ENCODE measurements around the gene CPNE2.
"Not testable (repeated sequence)": the region's sequence is repeated elsewhere in the genome, so short reads cannot be mapped to it uniquely, and the experiment has no call there.

CPNE2 gene

GRCh38 chr16:57179215-57179828 is 86.9 kb downstream of the CPNE2 start:
- TF ChIP-seq, protein P1, sequence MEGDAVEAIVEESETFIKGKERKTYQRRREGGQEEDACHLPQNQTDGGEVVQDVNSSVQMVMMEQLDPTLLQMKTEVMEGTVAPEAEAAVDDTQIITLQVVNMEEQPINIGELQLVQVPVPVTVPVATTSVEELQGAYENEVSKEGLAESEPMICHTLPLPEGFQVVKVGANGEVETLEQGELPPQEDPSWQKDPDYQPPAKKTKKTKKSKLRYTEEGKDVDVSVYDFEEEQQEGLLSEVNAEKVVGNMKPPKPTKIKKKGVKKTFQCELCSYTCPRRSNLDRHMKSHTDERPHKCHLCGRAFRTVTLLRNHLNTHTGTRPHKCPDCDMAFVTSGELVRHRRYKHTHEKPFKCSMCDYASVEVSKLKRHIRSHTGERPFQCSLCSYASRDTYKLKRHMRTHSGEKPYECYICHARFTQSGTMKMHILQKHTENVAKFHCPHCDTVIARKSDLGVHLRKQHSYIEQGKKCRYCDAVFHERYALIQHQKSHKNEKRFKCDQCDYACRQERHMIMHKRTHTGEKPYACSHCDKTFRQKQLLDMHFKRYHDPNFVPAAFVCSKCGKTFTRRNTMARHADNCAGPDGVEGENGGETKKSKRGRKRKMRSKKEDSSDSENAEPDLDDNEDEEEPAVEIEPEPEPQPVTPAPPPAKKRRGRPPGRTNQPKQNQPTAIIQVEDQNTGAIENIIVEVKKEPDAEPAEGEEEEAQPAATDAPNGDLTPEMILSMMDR (IDR thresholded peaks at IDR 0.05; ENCODE audit: low read depth, low read length, missing control alignments) = no peak
- H3K4me3 ChIP-seq (ENCODE audit: low read depth, low read length) = no peak overlapping the region
- DNase-seq (ENCODE audit: low read depth) = no peak

DNA sequence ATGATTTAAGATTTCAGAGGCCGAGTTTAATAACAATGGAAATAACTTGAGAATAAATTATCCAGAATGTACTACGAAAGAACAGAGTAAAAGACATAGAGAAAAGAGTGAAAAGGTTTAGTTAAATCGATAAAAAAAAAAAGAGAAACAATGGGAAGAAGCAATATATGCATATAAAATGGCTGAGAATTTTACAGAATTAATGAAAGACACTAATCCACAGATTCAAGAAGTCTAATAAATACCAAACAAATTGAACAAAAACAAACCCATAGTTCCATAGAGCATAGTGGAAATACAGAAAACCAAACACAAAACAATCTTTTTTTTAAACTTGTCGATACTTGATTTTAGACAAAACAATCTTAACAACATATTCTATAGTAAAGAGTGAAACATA is 91.7 kb downstream of the CPNE2 start:
- H3K4me3 ChIP-seq (ENCODE audit: low read depth, low read length) = peak overlapping the region; percentile 83; the same call in 1 of the 2 replicates
- TF ChIP-seq, protein P1 (IDR thresholded peaks at IDR 0.05; ENCODE audit: low read depth, low read length, missing control alignments) = no peak
- no peak for DNase-seq (ENCODE audit: low read depth)

DNA sequence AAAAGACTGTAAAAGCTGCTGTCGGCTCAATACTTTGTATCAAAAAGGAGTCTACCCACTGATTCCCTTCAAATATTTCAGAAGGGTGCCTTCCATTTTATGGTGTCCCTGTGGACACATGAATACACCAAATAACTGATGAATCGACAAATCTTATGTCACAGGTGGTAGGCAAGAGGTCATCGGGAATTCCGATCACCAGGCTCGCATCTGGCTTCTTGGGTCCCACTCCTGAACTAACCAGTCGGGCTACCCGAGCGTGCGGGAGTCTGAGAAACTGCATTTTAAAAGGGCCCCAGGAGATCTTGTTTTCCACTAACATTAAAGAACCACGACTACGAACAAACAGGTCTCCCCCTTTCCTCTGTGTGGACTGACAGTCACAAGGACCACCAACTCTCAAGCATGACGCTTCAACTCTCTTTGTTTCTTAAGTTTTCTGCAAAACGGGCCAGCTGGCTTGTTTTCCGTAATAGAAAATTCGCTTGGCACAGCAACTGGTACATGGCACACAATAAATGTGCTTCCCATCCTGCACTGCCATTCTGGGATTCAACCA is 92.6 kb downstream of the CPNE2 start:
- peak overlapping the region; percentile 83 for H3K4me3 ChIP-seq (ENCODE audit: low read depth, low read length)
- no peak for DNase-seq (ENCODE audit: low read depth)
- TF ChIP-seq, protein P1 (IDR thresholded peaks at IDR 0.05; ENCODE audit: low read depth, low read length, missing control alignments) = no peak

- peak overlapping the region; percentile 83 for H3K4me3 ChIP-seq (ENCODE audit: low read depth, low read length)
These were observed 93.1 kb downstream of the CPNE2 start for GRCh38 chr16:57185446-57185944.

GRCh38 chr16:57185945-57186871 is 93.8 kb downstream of the CPNE2 start, which contains the start of the genes PSME3IP1 and RSPRY1:
PSME3IP1 (minus strand) TSS chr16:57186039; CDS start chr16:57173854, 12,185 bp downstream.
RSPRY1 (plus strand) TSS chr16:57186329; CDS start chr16:57204659, 18,330 bp downstream.
- H3K4me3 ChIP-seq (ENCODE audit: low read depth, low read length) = peak within 1 kb of the TSS; percentile 83
- DNase-seq (ENCODE audit: low read depth) = peak; percentile 98
- TF ChIP-seq, protein P1 (IDR thresholded peaks at IDR 0.05; ENCODE audit: low read depth, low read length, missing control alignments) = no peak

More at GRCh38 chr16:57185446-57185944, 93.1 kb downstream of the CPNE2 start:
- no peak for DNase-seq (ENCODE audit: low read depth)
- TF ChIP-seq, protein P1 (IDR thresholded peaks at IDR 0.05; ENCODE audit: low read depth, low read length, missing control alignments) = no peak

DNA sequence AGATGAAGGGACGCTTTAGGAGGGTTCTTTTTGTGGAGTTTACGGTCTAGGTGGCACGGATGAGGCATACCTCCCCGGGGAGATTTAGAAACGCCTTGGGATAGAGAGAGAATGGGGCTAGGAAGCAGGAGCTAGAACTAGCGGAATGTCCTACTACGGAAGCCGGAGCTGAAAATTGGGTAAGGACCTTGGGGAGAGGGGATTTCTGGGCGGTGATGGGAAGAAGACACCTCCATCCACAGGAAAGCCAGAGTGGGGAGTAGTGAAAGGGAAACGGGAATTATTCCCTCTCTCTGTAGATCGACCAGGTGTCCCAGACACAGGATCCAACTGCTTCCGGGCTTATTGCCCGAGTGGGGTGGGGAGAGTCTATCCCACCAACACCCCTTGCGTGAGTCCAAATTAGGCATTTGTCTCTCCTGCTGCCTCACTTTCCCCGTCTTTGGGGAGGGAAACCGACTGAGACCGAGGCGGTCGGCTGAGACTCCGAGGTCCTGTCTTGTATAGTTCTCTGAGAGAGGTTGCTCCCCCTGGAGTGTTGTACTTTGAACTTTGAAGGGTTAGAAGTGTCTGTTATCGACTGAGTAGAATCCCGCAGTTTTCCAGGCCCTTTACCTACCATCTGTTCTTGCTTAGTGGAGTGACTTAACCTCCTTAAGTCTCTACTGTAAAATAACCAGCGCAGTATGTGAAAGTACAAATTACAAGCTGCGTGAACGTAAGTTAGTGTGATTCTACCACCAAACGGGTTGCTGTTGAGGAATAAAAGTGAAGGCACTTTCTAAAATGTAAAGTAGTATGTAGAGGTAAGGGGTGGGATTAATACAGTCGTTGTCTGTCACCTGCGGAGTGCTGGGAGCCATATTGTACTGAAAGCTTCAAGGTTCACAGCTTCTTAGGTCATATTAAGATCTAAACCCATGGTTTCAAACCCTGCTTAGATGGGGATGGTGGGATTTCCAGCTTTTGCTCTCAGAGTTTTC is 94.8 kb downstream of the CPNE2 start:
- TF ChIP-seq, protein P1 (IDR thresholded peaks at IDR 0.05; ENCODE audit: low read depth, low read length, missing control alignments) = no peak
- peak overlapping the region; percentile 65 for H3K4me3 ChIP-seq (ENCODE audit: low read depth, low read length)
- DNase-seq (ENCODE audit: low read depth) = no peak

- DNase-seq (ENCODE audit: low read depth) = not testable (repeated sequence)
- peak overlapping the region; percentile 65 for H3K4me3 ChIP-seq (ENCODE audit: low read depth, low read length)
These were observed 95.7 kb downstream of the CPNE2 start for GRCh38 chr16:57187902-57188710.

All from GM12864 (cell line).